Peyer's patch (tissue), 4 donors: ENCODE measurements around the gene PDK2.

Experiments used
- POLR2A ChIP-seq, 2 donors: fragments of 450-650 bp; IDR thresholded peaks; one replicate each; pipeline ENCODE4 v1.5.1; 2017; ENCODE audit warnings: antibody characterized with exemption in 2 of 2, mild to moderate bottlenecking in 2 of 2, moderate library complexity in 2 of 2
- TF ChIP-seq, protein P1 (sequence below), 6 experiments: fragments of 450-650 bp in 4 of 6; fragments of 200-600 bp in 2 of 6; sonication (generic) in 1 of 6; IDR thresholded peaks; one replicate each; pipeline ENCODE4 v1.5.1; 2017 to 2019; ENCODE audit warnings: antibody characterized with exemption in 6 of 6, mild to moderate bottlenecking in 3 of 6, moderate library complexity in 1 of 6

DNA sequence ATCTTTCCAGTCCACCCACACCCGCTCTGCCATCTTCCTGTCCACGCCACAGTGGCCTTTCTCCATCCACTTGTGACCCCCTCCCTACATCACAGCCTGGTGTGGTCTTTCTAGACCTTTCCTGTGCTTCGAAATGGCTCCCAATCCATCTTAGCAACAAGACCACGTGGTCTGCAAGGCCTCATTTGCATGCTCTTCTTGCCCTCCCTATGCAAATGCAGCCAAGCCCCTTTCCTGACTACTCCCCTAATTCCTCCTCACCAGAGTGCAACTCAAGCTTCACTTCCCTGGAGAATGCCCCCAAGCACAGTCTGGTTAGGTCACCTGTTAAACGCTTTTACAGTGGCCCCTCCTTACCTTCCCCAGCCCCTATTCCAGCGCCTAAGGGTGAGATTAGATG, 49.2 kb downstream of the PDK2 start:
- TF ChIP-seq, protein P1, sequence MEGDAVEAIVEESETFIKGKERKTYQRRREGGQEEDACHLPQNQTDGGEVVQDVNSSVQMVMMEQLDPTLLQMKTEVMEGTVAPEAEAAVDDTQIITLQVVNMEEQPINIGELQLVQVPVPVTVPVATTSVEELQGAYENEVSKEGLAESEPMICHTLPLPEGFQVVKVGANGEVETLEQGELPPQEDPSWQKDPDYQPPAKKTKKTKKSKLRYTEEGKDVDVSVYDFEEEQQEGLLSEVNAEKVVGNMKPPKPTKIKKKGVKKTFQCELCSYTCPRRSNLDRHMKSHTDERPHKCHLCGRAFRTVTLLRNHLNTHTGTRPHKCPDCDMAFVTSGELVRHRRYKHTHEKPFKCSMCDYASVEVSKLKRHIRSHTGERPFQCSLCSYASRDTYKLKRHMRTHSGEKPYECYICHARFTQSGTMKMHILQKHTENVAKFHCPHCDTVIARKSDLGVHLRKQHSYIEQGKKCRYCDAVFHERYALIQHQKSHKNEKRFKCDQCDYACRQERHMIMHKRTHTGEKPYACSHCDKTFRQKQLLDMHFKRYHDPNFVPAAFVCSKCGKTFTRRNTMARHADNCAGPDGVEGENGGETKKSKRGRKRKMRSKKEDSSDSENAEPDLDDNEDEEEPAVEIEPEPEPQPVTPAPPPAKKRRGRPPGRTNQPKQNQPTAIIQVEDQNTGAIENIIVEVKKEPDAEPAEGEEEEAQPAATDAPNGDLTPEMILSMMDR (IDR thresholded peaks at IDR 0.05): no peak
- no peak for TF ChIP-seq POLR2A (IDR thresholded peaks at IDR 0.05)
